Ishikawa (cell line): ENCODE measurements around the gene MYBPH.

Experiments used
- CEBPB ChIP-seq: IDR thresholded peaks from 2 replicates; pipeline ENCODE4 v1.6.1; 2012
- CREB1 ChIP-seq: IDR thresholded peaks from 2 replicates; pipeline ENCODE4 v1.6.1; 2012; ENCODE audit warnings: low read depth
- EGR1 ChIP-seq: IDR thresholded peaks from 2 replicates; pipeline ENCODE4 v1.6.1; 2012
- EP300 ChIP-seq: IDR thresholded peaks from 2 replicates; pipeline ENCODE4 v1.6.1; 2012; ENCODE audit warnings: borderline replicate concordance
- FOXM1 ChIP-seq: IDR thresholded peaks from 2 replicates; pipeline ENCODE4 v1.6.1; 2012; ENCODE audit warnings: low read depth, borderline replicate concordance
- MAX ChIP-seq: IDR thresholded peaks from 2 replicates; pipeline ENCODE4 v1.6.1; 2012
- NFIC ChIP-seq: IDR thresholded peaks from 2 replicates; pipeline ENCODE4 v1.6.1; 2012
- RAD21 ChIP-seq: IDR thresholded peaks from 2 replicates; pipeline ENCODE4 v1.6.1; 2012; ENCODE audit warnings: low read depth
- REST ChIP-seq: IDR thresholded peaks from 2 replicates; pipeline ENCODE4 v1.6.1; 2012; ENCODE audit warnings: low read depth, mild to moderate bottlenecking
- TAF1 ChIP-seq: IDR thresholded peaks from 2 replicates; pipeline ENCODE4 v1.6.1; 2012; ENCODE audit warnings: low read depth, mild to moderate bottlenecking
- TCF12 ChIP-seq: IDR thresholded peaks from 2 replicates; pipeline ENCODE4 v1.6.1; 2012; ENCODE audit warnings: low read depth
- TEAD4 ChIP-seq: IDR thresholded peaks from 2 replicates; pipeline ENCODE4 v1.6.1; 2012
- USF1 ChIP-seq: IDR thresholded peaks from 2 replicates; pipeline ENCODE4 v1.6.1; 2012
- YY1 ChIP-seq: IDR thresholded peaks from 2 replicates; pipeline ENCODE4 v1.6.1; 2012; ENCODE audit warnings: low read depth
- ZBTB7A ChIP-seq: IDR thresholded peaks from 2 replicates; pipeline ENCODE4 v1.6.1; 2012; ENCODE audit warnings: low read depth

The MYBPH gene

GRCh38 chr1:203185061-203185461, 9.4 kb upstream of the MYBPH start:
- TF ChIP-seq CREB1: no peak
- no peak for TF ChIP-seq CEBPB
- TF ChIP-seq EP300: no peak
- no peak for TF ChIP-seq USF1
- TF ChIP-seq EGR1: no peak
- TF ChIP-seq NFIC: no peak
- TF ChIP-seq ZBTB7A: no peak

DNA sequence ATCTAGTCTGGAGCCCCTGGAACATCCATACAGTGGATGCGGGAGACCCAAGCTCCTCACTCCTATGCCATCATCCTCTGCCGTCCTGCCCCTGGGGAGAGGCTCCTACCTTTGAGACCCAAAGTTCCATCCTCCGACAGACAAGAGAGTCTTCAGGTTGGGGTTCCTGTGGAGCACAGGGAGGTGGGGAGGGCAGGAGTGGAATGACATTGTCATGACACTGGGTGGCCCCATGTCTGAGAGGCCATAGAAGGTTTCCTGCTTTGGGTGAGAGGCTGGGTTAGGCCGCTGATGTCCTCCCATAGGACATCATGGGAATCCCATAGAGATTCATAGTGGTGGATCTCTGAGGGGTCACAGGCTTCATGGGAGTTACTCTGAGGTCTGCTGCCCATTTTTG, 8.8 kb upstream of the MYBPH start:
- no peak for TF ChIP-seq ZBTB7A
- no peak for TF ChIP-seq TCF12
- TF ChIP-seq TAF1: no peak
- no peak for TF ChIP-seq MAX
- TF ChIP-seq TEAD4: no peak
- no peak for TF ChIP-seq EP300

DNA sequence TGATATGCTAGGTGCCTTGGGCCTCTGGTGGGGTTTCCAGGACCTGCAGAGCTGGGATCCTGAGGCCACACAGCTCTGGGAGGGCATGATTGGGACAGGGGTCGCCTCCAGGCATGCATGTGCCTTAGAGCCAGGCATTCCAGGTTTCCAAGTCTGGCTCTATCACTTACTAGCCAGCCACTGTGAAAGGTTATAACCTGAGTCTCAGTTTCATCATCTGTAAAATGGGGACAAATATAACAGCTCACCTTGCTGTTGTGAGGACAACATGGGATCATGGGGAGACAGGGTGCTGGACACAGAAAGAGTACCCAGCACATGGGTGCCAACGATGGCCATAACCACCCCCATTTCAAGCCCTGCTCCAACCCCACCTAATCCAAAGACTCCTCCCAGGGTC, 8.2 kb upstream of the MYBPH start:
- TF ChIP-seq EGR1 (no peak), TCF12 (no peak), NFIC (no peak), ZBTB7A (no peak), TEAD4 (no peak), FOXM1 (no peak), MAX (no peak)

GRCh38 chr1:203182387-203182953, 6.8 kb upstream of the MYBPH start:
- TF ChIP-seq ZBTB7A: no peak
- no peak for TF ChIP-seq USF1
- TF ChIP-seq FOXM1: no peak
- no peak for TF ChIP-seq EGR1
- no peak for TF ChIP-seq TEAD4
- TF ChIP-seq RAD21: no peak
- TF ChIP-seq CEBPB: no peak
- no peak for TF ChIP-seq TAF1
- TF ChIP-seq CREB1: no peak
- TF ChIP-seq MAX: no peak
- no peak for TF ChIP-seq EP300
- TF ChIP-seq TCF12: no peak
- TF ChIP-seq NFIC: no peak

DNA sequence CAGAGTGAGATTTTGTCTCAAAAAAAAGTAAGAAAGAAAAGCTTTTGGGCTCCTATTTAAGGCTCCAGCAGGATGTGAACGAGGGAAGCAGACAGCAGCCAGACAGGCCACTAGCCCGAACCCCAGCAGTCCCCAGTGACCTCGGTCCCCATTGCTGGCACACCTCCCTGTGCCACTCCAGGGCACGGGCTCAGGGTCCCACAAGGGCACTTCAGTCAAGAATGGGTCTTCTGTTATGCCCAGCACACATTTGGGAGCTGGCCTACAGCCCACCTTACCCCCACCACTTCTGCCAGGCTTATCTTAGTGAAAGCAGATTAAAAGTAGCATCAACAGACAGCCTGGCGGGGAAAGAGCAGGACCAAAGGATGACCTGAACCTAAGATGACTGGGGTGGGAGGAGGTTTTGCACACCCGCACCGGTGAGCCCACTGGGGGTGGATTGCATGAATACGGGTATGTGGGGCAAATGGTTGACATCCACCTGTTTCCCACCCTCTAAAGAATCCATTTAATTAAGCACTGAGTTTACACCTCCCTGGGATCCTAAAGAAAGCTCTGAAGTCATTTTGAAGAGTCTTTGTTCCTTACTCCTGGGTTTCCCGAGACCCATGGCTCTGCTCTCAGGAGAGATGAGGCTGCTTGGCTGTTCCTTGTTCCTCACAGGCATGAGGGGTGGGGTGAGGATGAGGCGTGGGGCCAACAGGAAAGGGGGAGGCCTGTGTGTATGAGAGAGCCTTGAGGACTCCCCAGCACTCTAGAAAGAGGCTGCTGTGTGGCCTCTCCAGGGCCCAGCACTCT, 6.2 kb upstream of the MYBPH start:
- no peak for TF ChIP-seq ZBTB7A
- TF ChIP-seq CEBPB: no peak
- TF ChIP-seq USF1: no peak
- no peak for TF ChIP-seq YY1
- no peak for TF ChIP-seq TAF1
- TF ChIP-seq REST: no peak
- no peak for TF ChIP-seq FOXM1
- no peak for TF ChIP-seq EP300
- no peak for TF ChIP-seq RAD21

DNA sequence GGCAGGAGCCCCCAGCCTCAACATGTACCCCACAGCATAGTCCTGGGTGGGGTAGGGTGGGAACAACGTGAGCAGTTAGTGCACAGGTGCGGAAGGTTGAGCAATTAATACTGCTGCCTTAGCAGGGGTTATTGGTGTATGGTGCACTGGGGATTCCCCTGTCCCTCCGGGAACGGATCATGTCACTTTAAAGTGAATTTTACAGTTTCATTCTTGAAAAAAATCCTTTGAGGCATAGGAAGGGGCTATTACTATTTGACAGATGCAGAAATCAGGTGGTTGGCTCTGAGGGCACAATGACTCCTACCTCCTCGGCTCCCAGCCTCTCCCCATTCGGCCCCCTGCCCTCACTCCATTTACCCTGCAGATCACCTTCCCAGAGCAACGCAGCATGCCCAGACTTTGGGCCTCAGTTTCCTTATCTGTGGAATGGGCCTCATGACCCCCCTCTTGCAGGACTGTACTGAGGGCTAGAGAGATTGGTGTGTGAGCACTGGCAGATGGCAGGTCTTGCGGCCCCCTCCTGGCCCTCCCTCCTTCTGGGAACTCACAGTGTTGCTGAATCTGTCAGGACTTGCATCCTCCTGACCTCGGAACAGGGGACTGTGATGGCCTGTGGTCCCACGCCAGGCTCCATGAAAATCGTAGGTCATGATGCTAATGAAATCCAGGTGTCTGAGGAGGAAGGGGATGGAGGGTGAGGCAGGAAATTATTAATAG, 5.1 kb upstream of the MYBPH start:
- TF ChIP-seq FOXM1 (no peak), REST (no peak)
